H1 (cell line): ENCODE data around the gene RELN.

Experiments used
- BCL11A ChIP-seq, 2 experiments: IDR thresholded peaks; one replicate each; pipeline ENCODE4 v1.6.1; 2011; ENCODE audit warnings: low read depth in 2 of 2, low read length in 2 of 2, mild to moderate bottlenecking in 2 of 2
- CTCF ChIP-seq, 3 experiments: IDR thresholded peaks; 1 replicate in 2 of 3; 2 replicates in 1 of 3; pipeline versions ENCODE4 v1.5.1 to v1.6.1; 2011; ENCODE audit warnings: low read length in 3 of 3, mild to moderate bottlenecking in 3 of 3, inconsistent platforms in 2 of 3, low read depth in 1 of 3, moderate library complexity in 1 of 3; ENCODE audit not compliant: insufficient read depth in 1 of 3; ENCODE audit errors: control extremely low read depth in 1 of 3
- EZH2 ChIP-seq: fragments of 200-600 bp; sonication (generic); IDR thresholded peaks from 2 replicates; pipeline ENCODE4 v1.7.1; 2012; ENCODE audit warnings: low read depth, mild to moderate bottlenecking, moderate library complexity, low read length, inconsistent platforms; ENCODE audit not compliant: severe bottlenecking
- HDAC6 ChIP-seq: IDR thresholded peaks from one replicate; pipeline ENCODE4 v1.7.1; 2012; ENCODE audit warnings: low read depth, mild to moderate bottlenecking, inconsistent platforms, low read length, moderate library complexity

GRCh38 chr7:103955985-103956384 lies 33.5 kb downstream of the RELN start:
- TF ChIP-seq EZH2 = no peak
- TF ChIP-seq CTCF (IDR thresholded peaks at IDR 0.05; ENCODE audit: control extremely low read depth in 1 of 3, insufficient read depth in 1 of 3, low read depth in 1 of 3, low read length in 3 of 3) = no peak
- no peak for TF ChIP-seq HDAC6
- no peak for TF ChIP-seq BCL11A (IDR thresholded peaks at IDR 0.05; ENCODE audit: low read depth in 2 of 2, low read length in 2 of 2)
